DOHH2 (cell line): ENCODE data around the gene ARAP1.

Experiments
- H3F3A ChIP-seq: fragments of 200-600 bp; sonication (generic), shearing (Covaris generic); 2 replicates; pipeline ENCODE4 v1.6.0; 2016; ENCODE audit warnings: antibody characterized with exemption, mild to moderate bottlenecking; ENCODE audit not compliant: control insufficient read depth, insufficient read depth
- H3K27ac ChIP-seq: fragments of 200-600 bp; sonication (generic); 2 replicates; pipeline ENCODE4 v1.5.1; 2014; ENCODE audit warnings: low read depth, mild to moderate bottlenecking, low read length, moderate library complexity
- H3K27me3 ChIP-seq: fragments of 200-600 bp; sonication (generic); 2 replicates; pipeline ENCODE4 v1.6.1; 2014; ENCODE audit warnings: mild to moderate bottlenecking, low read length, mixed read lengths; ENCODE audit not compliant: control insufficient read depth
- H3K36me3 ChIP-seq: fragments of 200-600 bp; sonication (generic); 2 replicates; pipeline ENCODE4 v1.6.1; 2014; ENCODE audit warnings: mild to moderate bottlenecking, low read length, moderate library complexity, mixed read lengths; ENCODE audit not compliant: control insufficient read depth
- H3K4me1 ChIP-seq: fragments of 200-600 bp; sonication (generic); 2 replicates; pipeline ENCODE4 v1.6.1; 2014; ENCODE audit warnings: mild to moderate bottlenecking, low read length, mixed read lengths; ENCODE audit not compliant: control insufficient read depth
- H3K4me2 ChIP-seq: fragments of 200-600 bp; sonication (generic); 2 replicates; pipeline ENCODE4 v1.6.0; 2014; ENCODE audit warnings: mild to moderate bottlenecking, low read length, moderate library complexity
- H3K4me3 ChIP-seq: fragments of 200-600 bp; sonication (generic); 2 replicates; pipeline ENCODE4 v1.5.1; 2014; ENCODE audit warnings: mild to moderate bottlenecking, low read length, mixed read lengths
- H3K79me2 ChIP-seq: fragments of 200-600 bp; sonication (generic); 2 replicates; pipeline ENCODE4 v1.6.1; 2014; ENCODE audit warnings: mild to moderate bottlenecking, low read length, mixed read lengths; ENCODE audit not compliant: control insufficient read depth
- H3K9me2 ChIP-seq: fragments of 200-600 bp; sonication (generic); replicated peaks from 2 replicates; pipeline ENCODE4 v1.6.1; 2014; ENCODE audit warnings: mild to moderate bottlenecking, low read length, mixed read lengths; ENCODE audit not compliant: control insufficient read depth
- H3K9me3 ChIP-seq: fragments of 200-600 bp; sonication (generic); 2 replicates; pipeline ENCODE4 v1.6.1; 2014; ENCODE audit warnings: antibody characterized with exemption, low read length, mixed read lengths; ENCODE audit not compliant: control insufficient read depth, insufficient read depth
- H4K20me1 ChIP-seq: fragments of 200-600 bp; sonication (generic); 2 replicates; pipeline ENCODE4 v1.6.0; 2014; ENCODE audit warnings: low read depth, mild to moderate bottlenecking, antibody characterized with exemption, low read length, moderate library complexity; ENCODE audit not compliant: control insufficient read depth, insufficient read depth
- EZH2phosphoT487 ChIP-seq: fragments of 200-600 bp; sonication (generic); IDR thresholded peaks from 2 replicates; pipeline ENCODE4 v1.6.1; 2017; ENCODE audit warnings: borderline replicate concordance, mild to moderate bottlenecking, antibody characterized with exemption, low read length, moderate library complexity, mixed read lengths
- TF ChIP-seq, protein P1 (sequence below): fragments of 200-600 bp; sonication (generic); IDR thresholded peaks from one replicate; pipeline ENCODE4 v1.5.1; 2014; ENCODE audit warnings: antibody characterized with exemption, mild to moderate bottlenecking, low read depth, low read length; ENCODE audit not compliant: poor library complexity, severe bottlenecking

The ARAP1 gene

DNA sequence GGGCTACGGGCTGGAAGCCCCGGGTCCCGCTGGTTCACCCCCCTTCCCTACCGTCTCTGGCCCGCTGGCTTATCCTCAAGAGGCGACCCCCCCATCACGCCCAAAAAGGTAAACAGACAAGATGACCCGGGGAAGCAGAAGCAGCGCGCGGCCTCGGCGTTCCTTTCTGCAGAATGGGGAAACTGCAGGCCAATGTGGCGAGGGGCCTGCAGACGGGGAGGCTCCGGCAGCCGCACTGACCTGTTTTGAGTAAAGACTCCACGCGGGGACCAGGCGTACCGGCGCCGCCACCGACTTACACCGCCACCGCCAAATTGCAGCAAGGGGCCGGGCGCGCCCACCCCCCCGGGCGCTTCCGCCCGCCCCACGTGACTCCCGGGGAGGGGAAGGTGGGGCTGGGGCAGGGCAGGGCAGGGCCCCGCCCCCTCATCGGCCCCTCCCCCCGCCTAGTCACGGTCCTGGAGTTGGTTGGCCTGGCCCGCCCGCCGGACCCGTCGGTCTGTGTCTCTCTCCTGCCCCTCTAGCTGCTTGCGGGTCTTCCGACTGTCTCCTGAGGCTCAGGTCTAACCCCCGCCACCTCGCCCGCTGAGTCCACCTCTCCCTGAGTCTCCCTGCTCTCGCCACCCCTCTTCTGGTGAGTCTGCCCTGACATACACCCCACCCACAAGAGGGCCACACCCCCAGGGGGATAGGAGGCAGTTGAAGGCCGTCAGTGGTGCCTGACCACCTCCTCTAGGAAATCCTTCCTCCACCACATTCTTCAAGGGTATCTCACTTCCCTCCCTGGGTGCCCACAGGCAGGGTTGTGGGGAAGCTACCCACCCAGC lies at the start of gene ARAP1:
ARAP1 (minus strand) TSS at position 321 of the 827 bp plus-strand sequence. CDS start 25,280 bp downstream, outside the sequence.
- Histone ChIP-seq H3K79me2 (peaks cover 23% of the 10 kb centered on the region), H3K27ac (peak within 1 kb of the TSS; percentile 26), H4K20me1 (no peaks in the 10 kb centered on the region), H3K4me1 (peaks cover 24% of the 10 kb centered on the region), H3K36me3 (no peaks in the 10 kb centered on the region), H3F3A (no peaks in the 10 kb centered on the region), H3K4me2 (peak within 1 kb of the TSS; percentile 90), H3K9me3 (no peaks in the 10 kb centered on the region), H3K27me3 (no peaks in the 10 kb centered on the region), H3K4me3 (peak within 1 kb of the TSS; percentile 94), H3K9me2 (no peaks in the 10 kb centered on the region)
- TF ChIP-seq, protein P1, sequence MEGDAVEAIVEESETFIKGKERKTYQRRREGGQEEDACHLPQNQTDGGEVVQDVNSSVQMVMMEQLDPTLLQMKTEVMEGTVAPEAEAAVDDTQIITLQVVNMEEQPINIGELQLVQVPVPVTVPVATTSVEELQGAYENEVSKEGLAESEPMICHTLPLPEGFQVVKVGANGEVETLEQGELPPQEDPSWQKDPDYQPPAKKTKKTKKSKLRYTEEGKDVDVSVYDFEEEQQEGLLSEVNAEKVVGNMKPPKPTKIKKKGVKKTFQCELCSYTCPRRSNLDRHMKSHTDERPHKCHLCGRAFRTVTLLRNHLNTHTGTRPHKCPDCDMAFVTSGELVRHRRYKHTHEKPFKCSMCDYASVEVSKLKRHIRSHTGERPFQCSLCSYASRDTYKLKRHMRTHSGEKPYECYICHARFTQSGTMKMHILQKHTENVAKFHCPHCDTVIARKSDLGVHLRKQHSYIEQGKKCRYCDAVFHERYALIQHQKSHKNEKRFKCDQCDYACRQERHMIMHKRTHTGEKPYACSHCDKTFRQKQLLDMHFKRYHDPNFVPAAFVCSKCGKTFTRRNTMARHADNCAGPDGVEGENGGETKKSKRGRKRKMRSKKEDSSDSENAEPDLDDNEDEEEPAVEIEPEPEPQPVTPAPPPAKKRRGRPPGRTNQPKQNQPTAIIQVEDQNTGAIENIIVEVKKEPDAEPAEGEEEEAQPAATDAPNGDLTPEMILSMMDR = no peak
- no peak for TF ChIP-seq EZH2phosphoT487

DNA sequence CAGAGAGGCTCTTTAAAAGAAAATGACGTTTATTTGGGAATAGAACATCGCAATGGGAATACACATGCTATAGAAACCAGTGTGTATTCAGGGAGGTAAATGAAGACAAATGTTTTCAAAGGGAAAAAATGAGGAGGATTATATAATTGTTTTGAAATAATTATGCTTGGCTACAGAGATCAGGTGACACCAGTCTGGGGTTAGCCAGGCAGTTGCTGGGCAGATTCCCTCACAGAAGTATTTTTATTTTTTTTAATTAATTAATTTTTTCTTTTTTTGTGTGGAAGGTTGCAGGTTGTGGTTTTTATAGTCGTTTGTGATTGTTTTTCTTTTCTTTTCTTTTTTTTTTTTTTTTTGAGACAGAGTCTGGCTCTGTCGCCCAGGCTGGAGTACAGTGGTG lies 47.2 kb upstream of the ARAP1 start:
- H3K9me2 ChIP-seq = no peaks in the 10 kb centered on the region
- no peaks in the 10 kb centered on the region for H3K27me3 ChIP-seq
- no peak for TF ChIP-seq EZH2phosphoT487
- TF ChIP-seq, protein P1 = no peak
- no peaks in the 10 kb centered on the region for H3K36me3 ChIP-seq
- no peaks in the 10 kb centered on the region for H3K79me2 ChIP-seq
- H3K27ac ChIP-seq = no peak overlapping the region
- peaks cover 5% of the 10 kb centered on the region; the same call in 1 of the 2 replicates for H3F3A ChIP-seq
- H3K9me3 ChIP-seq = no peaks in the 10 kb centered on the region
- H3K4me3 ChIP-seq = no peak overlapping the region
- no peak overlapping the region for H3K4me2 ChIP-seq
- peaks cover 11% of the 10 kb centered on the region for H3K4me1 ChIP-seq
- no peaks in the 10 kb centered on the region for H4K20me1 ChIP-seq

DNA sequence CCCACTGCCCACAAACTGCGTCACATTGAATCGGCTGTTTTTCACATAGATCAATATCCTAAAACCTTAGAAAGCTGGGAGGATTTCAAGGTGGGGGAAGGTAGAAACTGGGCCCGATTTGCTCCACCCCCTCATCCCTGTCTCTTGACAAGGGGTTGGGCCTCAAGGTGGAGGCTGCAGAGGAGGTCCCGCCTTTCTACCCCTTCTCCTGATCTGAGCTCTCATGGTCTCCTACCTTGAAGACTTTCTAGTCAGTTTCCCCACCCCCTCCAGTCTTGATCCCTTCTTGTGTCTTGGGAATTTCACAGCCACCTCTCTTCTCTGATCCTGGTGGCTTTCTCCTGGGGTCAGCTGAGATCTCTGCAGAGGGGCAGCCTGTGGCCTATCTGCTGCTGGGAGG lies 46.2 kb upstream of the ARAP1 start:
- no peaks in the 10 kb centered on the region for H4K20me1 ChIP-seq
- H3K9me2 ChIP-seq = no peaks in the 10 kb centered on the region
- no peaks in the 10 kb centered on the region for H3K36me3 ChIP-seq
- no peaks in the 10 kb centered on the region for H3K79me2 ChIP-seq
- H3K27me3 ChIP-seq = no peaks in the 10 kb centered on the region
- H3K4me3 ChIP-seq = no peak overlapping the region
- H3K4me2 ChIP-seq = no peak overlapping the region
- H3K9me3 ChIP-seq = no peaks in the 10 kb centered on the region
- H3K4me1 ChIP-seq = peaks cover 15% of the 10 kb centered on the region
- TF ChIP-seq EZH2phosphoT487 = no peak
- TF ChIP-seq, protein P1 = no peak
- H3F3A ChIP-seq = peaks cover 2% of the 10 kb centered on the region; the same call in 1 of the 2 replicates
- no peak overlapping the region for H3K27ac ChIP-seq
